Measurements from ENCODE around the gene LCN12. TPM values are rescaled to one million over a fixed set of nuclear protein-coding genes. Genes with fewer than 3 reads are reported as not detected.
A peak's percentile ranks its signal among the peaks of the same experiment; 100 is the strongest.
"Not testable (repeated sequence)": the region's sequence is repeated elsewhere in the genome, so short reads cannot be mapped to it uniquely, and the experiment has no call there.

The LCN12 gene
- polyA plus RNA-seq, 1 donor, result 20.2 TPM

DNA sequence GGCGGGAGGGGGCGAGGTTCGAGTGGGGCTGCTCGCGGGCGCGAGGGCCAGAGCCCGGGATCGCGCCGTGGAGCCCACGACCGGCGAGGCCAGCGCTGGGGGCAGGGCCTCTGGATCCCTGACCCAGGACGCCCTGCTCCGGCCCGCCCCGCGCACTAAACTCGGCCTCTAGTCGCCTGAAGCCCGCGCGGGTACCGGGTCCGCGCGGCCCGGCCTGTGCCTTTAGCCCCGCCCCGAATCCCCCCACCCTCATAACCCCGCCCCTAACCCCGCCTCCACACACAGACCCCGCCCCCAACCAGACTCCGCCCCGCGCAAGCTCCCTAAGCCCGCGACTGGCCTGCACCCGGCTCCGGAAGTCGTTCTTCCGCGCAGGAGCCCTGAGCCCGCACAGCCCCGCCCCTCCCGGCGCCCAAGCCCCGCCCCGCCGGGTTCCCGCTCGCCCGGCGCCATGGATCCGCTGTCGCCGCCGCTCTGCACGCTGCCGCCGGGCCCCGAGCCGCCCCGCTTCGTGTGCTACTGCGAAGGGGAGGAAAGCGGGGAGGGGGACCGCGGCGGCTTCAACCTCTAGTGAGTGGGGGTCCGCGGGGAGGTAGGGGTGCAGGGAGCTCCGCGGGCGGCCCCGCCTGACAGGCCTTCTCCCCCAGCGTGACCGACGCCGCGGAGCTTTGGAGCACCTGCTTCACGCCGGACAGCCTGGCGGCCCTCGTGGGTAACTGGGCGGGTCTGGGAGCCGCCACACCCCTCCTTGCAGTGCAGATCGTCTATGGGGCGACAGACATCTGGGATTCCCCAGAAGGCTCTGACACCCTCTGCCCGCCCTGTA lies 40.1 kb downstream of the LCN12 start, which contains the start of gene PAXX:
Gene PAXX, plus strand, starts transcription at position 430 of the 826 bp plus-strand sequence. Its CDS starts 22 bp downstream, at position 452.
- peak; percentile 85 for DNase-seq

DNA sequence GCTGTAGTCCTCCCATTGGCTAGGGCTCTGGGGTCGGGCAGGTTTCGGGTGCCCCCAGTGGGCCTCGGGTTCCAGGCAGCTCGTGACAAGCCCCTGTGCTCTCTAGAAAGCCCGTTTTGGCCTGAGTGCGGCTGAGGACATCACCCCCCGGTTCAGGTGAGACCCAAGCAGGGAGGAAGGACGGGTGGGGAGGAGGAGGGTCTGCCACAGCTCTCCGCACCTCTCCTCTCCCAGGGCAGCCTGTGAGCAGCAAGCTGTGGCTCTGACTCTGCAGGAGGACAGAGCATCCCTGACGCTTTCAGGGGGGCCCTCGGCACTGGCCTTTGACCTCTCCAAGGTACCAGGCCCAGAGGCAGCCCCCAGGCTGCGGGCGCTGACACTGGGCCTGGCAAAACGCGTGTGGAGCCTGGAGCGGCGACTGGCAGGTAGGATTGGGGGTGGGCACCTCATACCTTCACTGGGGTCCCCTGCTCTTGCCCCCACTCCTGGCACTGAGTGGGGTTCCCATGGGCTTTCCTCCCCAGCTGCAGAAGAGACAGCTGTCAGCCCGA lies 40.8 kb downstream of the LCN12 start:
- no peak for DNase-seq

DNA sequence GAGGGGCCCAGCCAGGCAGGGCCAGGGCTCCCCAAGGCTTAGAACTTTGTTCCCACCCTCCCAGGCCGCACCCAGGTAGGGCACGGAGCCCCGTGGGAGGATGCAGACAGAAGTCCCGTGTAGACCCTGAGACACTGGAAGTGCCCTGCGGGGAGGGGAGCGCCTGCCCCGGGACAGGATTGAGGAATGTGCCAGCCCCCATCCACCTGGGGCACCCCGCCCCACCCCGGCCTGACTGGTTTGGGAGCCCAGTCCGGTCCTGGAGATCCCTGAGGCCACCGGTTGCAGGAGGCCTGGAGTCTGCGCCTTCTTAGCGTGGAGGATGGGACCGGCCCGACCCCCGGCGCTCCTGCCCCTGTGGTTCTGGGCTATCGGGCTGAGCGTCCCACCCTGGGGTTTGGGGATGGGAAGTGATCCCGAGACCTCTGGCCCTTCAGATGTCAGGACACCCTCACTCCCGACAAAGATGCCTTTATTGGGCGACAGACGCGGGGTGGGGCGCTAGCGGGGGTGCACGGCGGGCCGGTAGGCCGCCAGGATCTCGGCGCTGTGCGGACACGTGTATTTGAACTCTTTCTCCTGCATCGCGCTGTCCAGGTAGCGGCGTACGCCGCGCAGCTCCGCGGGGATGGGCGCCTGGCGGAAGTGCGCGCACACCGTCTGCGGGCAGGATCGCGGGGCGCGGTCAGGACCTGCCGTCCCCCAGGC lies 42.3 kb downstream of the LCN12 start:
- DNase-seq, result no peak

DNA sequence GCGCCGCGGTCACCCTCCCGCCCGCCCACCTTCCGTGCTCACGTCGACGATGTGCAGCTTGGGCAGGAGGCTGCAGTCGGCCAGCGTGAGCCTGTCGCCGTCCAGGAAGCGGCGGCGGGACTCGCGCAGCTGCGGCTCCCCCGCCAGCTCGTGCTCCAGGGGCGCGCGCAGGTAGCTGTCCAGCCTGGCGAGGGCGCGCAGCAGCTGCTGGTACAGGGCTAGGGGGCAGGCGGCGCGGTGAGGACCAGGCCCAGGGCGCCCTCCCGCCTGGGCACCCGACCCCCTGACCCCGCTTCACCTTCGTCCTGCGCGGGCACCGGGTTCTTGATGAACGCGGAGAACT lies 42.8 kb downstream of the LCN12 start:
- DNase-seq, result no peak

DNA sequence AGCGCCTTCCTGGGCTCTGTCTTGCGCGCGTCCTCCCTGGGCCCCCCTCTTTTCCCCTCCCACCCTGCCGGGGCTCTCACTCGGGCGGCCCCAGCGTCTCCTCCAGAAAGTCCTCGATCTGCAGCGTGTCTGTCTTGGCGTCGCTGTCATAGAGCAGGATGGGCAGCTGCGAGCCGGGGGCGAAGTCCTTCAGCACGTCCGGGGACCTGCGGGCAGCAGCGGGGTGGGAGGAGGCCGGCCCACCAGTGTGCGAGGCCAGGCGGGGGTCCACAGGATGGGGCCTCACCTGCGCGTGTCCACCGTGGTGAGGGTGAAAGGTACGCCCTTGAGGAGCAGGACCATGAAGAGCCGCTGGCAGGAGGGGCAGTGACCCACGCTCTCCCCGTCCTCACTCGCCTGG lies 43.3 kb downstream of the LCN12 start:
- DNase-seq, result no peak

DNA sequence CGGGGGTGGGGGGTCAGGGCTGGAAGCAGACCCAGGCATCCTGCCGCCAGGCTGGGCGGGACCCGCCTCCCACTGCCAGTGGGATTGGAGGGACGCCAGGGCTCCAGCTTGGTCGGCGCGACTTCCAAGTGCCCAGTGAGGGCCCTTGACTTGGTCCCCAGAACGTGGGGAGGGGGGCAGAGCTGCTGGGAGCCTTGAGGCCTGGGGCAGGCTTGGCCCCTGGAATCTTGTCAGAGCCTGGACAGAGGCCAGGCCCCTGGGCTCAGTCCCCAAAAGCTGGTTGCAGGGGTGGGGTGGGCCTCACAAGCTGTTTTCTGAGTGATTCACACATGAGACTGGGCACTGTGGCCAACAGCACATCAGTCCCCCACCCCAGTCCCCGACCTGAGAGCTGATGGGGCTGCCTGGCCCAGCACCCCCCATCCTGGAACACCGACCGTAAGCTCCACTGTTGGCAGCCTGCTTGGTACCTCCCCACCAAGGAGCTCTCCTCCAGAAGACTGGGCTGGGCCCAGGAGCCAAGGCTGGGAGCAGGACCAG lies 43.8 kb downstream of the LCN12 start:
- DNase-seq, result no peak

DNA sequence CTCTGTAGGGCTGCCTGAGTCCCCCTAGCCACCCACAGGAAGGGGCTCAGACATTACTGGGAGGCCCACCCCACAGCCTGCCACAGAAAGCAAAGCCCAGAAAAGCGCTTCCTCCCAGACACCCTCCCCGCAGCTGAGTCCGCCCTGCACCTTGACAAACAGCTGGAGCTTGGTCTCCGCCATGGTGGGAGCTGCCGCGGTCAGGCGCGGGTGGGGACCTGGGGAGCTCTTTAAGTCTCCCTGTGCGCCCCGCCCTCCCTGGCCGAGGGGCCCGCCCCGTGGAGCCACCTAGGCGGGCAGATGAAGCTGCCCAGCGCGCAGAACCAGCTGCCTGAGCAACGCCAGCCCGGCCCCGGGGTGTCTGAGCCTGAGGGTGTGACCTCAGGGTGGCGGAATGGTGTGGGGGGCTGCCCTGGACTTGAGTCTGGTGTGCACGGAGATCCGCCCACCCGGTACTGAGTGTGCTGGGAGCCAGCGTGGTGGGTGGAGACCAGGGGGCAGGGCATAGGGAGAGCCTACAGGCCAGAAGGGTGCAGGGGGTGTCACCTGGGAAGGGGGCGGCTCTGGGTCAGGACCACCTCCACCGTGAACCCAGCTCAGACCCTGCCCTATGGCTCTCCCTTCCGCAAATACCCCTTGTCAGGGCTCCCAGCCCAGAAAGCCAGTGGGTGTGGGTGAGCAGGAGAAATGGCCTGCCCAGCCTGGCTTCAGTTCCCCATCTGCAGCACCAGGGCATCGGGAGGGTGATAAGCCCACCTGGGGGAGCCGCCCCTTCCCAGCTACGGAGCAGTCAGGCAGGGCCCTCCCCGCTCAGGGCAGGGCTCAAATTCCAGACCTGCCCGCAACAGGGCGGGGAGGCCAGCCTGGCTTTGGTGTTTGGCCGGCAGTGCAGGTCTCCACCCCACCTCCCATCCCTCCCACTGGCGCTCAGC lies 44.6 kb downstream of the LCN12 start, which contains the start of gene CLIC3:
Gene CLIC3, minus strand, starts transcription at position 208 of the 932 bp plus-strand sequence. Its CDS starts 25 bp downstream, at position 183.
- DNase-seq, result no peak

DNA sequence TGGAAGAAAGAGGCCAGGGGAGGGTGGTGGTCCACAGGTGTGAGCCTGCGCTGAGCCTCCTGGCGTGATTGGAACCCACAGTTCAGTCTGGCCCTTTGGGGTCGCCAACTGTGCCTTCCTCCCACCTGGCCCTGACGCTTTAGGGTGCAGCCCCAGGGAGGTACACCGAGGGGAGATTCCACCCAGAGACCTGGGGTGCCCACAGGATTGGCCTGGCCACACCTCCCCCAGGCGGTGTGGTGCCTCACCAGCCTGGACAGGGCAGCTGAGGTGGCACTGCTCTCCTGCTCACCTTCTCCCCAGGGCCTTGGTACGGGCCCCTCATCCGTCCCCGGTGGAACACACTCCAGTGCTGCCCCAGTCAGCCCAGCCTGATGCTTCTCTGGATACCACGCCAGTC lies 45.3 kb downstream of the LCN12 start:
- no peak for DNase-seq

DNA sequence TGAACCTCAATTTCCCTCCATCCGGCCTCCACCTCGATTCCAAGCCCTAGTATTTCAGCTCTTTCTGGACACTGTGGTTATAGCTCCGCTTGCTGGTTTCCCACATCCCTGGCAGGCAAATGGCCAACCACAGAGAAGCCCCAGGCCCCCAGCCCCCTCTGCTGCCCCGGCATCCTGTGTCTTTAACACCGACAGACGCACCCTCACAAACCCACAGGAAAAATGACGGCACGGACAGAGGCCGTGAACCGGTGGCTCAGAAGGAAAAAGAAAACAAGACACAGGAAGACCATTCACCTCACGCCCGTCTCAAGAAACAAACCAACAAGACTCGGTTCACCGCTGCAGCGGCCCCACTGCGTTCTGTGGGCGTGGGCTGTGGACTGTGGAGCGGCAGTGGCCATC lies 45.8 kb downstream of the LCN12 start:
- DNase-seq, result no peak

DNA sequence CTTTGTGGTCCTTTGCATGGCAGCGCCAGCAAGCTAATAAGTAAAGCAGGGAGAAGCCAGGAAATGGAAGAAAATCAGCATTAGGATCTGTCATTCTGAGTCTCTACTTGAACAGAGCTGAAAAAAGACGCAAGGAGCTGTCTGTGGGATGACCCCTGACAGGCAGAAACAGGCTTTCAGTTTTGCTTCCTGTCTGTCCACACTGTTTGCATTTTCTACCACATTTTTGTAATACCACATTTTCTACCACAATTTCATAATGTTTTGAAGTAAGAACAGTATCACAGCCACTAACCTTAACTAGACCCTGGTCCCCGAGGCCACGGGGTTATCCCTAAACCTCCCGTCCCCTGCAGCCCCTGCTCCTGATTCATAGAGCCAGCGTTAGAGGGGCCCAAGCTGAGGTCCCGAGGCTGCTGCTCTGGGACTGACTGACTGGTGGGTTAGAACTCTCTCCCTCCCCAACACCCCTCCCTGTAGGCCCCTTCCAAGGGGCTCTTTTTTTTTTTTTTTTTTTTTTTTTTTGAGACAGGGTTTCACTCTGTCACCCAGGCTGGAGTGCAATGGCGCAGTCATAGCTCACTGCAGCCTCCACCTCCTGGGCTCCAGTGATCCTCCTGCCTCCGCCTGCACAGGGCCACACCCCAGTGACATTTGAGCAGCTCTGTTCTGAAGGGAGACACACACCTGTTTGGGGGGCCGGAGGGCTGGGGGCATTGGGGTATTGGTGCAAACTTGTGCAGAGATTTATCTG lies 48.3 kb downstream of the LCN12 start:
- no peak for DNase-seq

DNA sequence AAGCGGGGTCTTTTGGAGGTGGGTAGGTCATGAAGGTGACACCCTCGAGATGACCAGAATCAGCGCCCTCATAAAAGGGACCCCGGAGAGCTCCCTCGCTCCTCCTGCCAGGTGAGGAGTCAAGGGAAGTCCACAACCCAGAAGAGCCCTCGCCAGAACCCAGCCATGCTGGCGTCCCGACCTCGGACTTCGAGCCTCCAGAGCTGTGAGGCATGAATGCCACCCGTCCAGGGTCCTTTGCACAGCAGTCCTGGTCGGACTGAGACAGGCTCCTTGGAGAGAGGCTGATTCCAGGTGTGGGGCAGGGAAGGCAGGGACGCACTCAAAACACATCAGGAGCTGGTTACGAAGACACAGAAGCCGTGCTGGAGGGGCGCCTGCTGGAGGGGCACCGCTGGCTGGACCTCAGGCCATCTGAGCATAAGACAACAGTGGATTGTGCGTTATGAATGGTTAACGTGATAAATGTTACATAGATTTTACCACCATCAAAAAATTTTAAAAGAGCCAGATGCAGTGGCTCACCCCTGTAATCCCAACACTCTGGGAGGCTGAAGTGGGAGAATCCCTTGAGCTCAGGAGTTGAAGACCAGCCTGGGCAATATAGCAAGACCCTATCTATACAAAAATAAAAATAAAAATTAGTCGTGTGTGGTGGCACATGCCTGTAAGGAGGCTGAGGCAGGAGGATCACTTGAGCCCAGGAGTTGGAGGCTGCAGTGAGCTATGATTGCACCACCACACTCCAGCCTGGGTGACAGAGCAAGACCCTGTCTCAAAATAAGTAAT lies 50.0 kb downstream of the LCN12 start:
- no peak for DNase-seq

DNA sequence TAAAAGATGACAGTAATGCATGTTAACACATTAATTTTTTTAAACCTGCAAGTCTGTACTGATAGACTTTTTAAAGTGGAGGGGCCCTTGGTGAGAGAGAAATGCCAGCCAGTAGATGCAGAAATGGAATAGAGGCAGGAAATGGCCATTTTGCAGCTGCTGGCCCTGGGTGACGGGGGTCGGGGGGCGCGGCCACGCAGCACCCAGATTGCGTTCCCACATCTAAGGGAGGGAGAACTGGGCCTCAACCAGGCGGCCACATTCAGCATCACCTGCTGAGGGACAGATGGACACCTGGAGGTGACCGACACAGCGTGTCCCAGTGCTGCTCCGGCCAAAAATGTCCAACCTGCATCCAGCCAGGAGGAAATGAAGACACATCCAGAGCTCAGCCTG lies 50.6 kb downstream of the LCN12 start:
- no peak for DNase-seq

DNA sequence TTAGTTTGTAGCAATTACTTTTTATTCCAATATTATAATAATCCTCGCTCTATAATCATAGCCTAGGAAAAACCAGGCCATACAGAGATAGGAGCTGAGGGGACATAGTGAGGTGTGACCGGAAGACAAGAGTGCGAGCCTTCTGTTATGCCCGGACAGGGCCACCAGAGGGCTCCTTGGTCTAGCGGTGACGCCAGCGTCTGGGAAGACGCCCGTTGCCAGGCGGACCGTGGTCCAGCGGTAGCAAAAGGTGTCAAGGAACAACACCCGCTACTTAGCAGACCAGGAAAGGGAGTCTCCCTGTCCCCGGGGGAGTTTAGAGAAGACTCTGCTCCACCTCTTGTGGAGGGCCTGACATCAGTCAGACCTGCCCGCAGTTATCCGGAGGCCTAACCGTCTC lies 52.2 kb downstream of the LCN12 start:
- DNase-seq, result not testable (repeated sequence)

Other genes starting within 250 kb of the LCN12 start
- 27.6 TPM for gene DIPK1B, start 239.7 kb upstream of the LCN12 start, polyA plus RNA-seq (ENCODE audit: insufficient read length)
- gene LCN10, start 209.3 kb upstream of the LCN12 start, polyA plus RNA-seq (ENCODE audit: insufficient read length), result 1.8 TPM
- gene LCN6, start 203.7 kb upstream of the LCN12 start, polyA plus RNA-seq (ENCODE audit: insufficient read length), result not detected
- 0.12 TPM for gene LCN8, start 194.0 kb upstream of the LCN12 start, polyA plus RNA-seq (ENCODE audit: insufficient read length)
- 0.23 TPM for gene LCN15, start 187.8 kb upstream of the LCN12 start, polyA plus RNA-seq (ENCODE audit: insufficient read length)
- gene TMEM141, start 160.9 kb upstream of the LCN12 start, polyA plus RNA-seq (ENCODE audit: insufficient read length), result 53.9 TPM
- 5.5 TPM for gene CCDC183, start 155.9 kb upstream of the LCN12 start, polyA plus RNA-seq (ENCODE audit: insufficient read length)
- 59.9 TPM for gene RABL6, start 144.3 kb upstream of the LCN12 start, polyA plus RNA-seq (ENCODE audit: insufficient read length)
- 1.00 TPM for gene AJM1, start 109.8 kb upstream of the LCN12 start, polyA plus RNA-seq (ENCODE audit: insufficient read length)
- gene PHPT1, start 102.9 kb upstream of the LCN12 start, polyA plus RNA-seq (ENCODE audit: insufficient read length), result 64.9 TPM
- gene MAMDC4, start 99.9 kb upstream of the LCN12 start, polyA plus RNA-seq (ENCODE audit: insufficient read length), result 5.4 TPM
- gene EDF1, start 86.0 kb upstream of the LCN12 start, polyA plus RNA-seq (ENCODE audit: insufficient read length), result 275 TPM
- 12.7 TPM for gene TRAF2, start 65.8 kb upstream of the LCN12 start, polyA plus RNA-seq (ENCODE audit: insufficient read length)
- gene FBXW5, start 7.5 kb upstream of the LCN12 start, polyA plus RNA-seq (ENCODE audit: insufficient read length), result 33.7 TPM
- gene C8G, start 7.0 kb upstream of the LCN12 start, polyA plus RNA-seq (ENCODE audit: insufficient read length), result 0.42 TPM
- gene PTGDS, start 25.2 kb downstream of the LCN12 start, polyA plus RNA-seq (ENCODE audit: insufficient read length), result 61.3 TPM
- gene LCNL1, start 30.7 kb downstream of the LCN12 start, polyA plus RNA-seq (ENCODE audit: insufficient read length), result 0.43 TPM
- gene PAXX, start 40.1 kb downstream of the LCN12 start, polyA plus RNA-seq (ENCODE audit: insufficient read length), result 23.3 TPM
- not detected for gene CLIC3, start 44.3 kb downstream of the LCN12 start, polyA plus RNA-seq (ENCODE audit: insufficient read length)
- gene ABCA2, start 76.0 kb downstream of the LCN12 start, polyA plus RNA-seq (ENCODE audit: insufficient read length), result 46.6 TPM
- gene FUT7, start 79.8 kb downstream of the LCN12 start, polyA plus RNA-seq (ENCODE audit: insufficient read length), result not detected
- gene NPDC1, start 93.9 kb downstream of the LCN12 start, polyA plus RNA-seq (ENCODE audit: insufficient read length), result 18.4 TPM
- 4.7 TPM for gene ENTPD2, start 101.8 kb downstream of the LCN12 start, polyA plus RNA-seq (ENCODE audit: insufficient read length)
- gene SAPCD2, start 118.3 kb downstream of the LCN12 start, polyA plus RNA-seq (ENCODE audit: insufficient read length), result 7.2 TPM
- 6.9 TPM for gene UAP1L1, start 125.2 kb downstream of the LCN12 start, polyA plus RNA-seq (ENCODE audit: insufficient read length)
- gene MAN1B1, start 134.7 kb downstream of the LCN12 start, polyA plus RNA-seq (ENCODE audit: insufficient read length), result 61.4 TPM
- gene DPP7, start 162.5 kb downstream of the LCN12 start, polyA plus RNA-seq (ENCODE audit: insufficient read length), result 16.8 TPM
- gene GRIN1, start 186.9 kb downstream of the LCN12 start, polyA plus RNA-seq (ENCODE audit: insufficient read length), result not detected
- gene LRRC26, start 217.8 kb downstream of the LCN12 start, polyA plus RNA-seq (ENCODE audit: insufficient read length), result not detected
- not detected for gene TMEM210, start 219.8 kb downstream of the LCN12 start, polyA plus RNA-seq (ENCODE audit: insufficient read length)
- 42.9 TPM for gene ANAPC2, start 236.3 kb downstream of the LCN12 start, polyA plus RNA-seq (ENCODE audit: insufficient read length)
- gene SSNA1, start 236.4 kb downstream of the LCN12 start, polyA plus RNA-seq (ENCODE audit: insufficient read length), result 34.7 TPM
- 10.9 TPM for gene TPRN, start 248.5 kb downstream of the LCN12 start, polyA plus RNA-seq (ENCODE audit: insufficient read length)

Measured in left kidney (tissue), 2 donors.